PC-9 (cell line): ENCODE data around the gene ACTN1.

Experiments
- CTCF ChIP-seq: fragments of 200-600 bp; sonication (generic); conservative IDR thresholded peaks from 2 replicates; pipeline ENCODE4 v1.6.1; 2017; ENCODE audit warnings: mixed run types, antibody characterized with exemption, mild to moderate bottlenecking, moderate library complexity
- EZH2 ChIP-seq: fragments of 200-600 bp; sonication (generic); IDR thresholded peaks from 2 replicates; pipeline ENCODE4 v1.8.0; 2017; ENCODE audit warnings: antibody characterized with exemption, low read depth

GRCh38 chr14:68874746-68875155 lies 104.4 kb downstream of the ACTN1 start:
- TF ChIP-seq CTCF (no peak), EZH2 (no peak)
